NOMO-1 treated with DMSO at 0.1 percent for 48 hours (cell line): ENCODE results near the gene RNF141.
A peak's percentile ranks its signal among the peaks of the same experiment; 100 is the strongest.

ENCODE experiments used
- DNase-seq: peaks from one replicate; lab custom pipeline; 2025; ENCODE audit not compliant: unreplicated experiment; lab: John Stamatoyannopoulos, UW

Gene RNF141

DNA sequence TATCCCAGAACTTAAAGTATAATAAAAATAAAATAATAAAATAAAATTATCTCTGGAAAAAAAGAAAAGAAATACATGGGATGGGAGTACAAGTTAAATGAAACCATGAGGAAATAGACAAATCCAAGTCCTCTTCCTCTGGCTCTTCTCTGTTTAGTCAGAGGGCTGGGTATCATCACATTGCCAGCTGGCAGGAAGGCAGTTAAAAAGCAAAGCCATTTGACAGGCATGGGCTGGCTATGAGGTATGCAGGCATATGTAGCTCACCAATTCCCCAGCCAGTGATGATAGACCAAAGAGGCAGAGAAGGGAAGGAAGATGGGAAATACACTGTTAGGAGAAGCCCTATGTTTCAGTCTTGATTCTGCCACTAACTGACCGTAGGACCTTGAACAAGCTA is 21.0 kb upstream of the RNF141 start:
- DNase-seq: no peak

DNA sequence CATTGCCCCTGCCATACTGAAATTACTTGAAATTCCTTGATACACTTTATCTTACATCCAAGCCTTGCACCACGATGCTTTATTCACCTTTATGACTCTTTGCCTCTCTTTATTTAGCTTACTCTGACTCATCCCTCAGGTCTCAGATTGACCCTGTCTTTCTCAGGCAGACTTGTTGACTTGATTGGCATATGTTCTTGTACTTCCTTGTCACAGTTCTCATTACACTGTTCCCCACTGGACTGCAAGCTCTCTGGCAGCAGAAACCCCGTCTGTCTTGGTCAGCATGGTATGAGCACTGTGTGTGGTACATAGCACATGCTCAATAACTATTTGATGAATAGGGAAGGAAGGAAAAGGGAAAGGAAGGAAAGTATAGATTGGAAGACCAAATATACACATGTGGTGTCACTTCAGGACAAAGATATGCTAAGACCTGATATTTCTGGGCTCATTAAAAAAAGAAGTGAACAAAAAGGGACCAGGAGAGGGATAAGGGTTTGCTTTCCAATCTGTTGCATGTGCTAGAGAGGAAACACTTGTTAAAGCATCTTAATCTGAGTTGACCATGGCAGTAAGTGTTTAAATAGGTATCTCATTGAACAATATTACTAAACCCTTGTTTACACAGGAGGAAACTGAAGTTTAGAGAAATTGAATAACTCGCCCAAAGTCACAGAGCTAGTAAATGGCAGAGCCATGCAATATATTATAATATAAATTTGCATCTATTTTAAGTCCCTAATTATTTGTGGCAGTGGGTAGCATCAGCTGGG is 20.2 kb upstream of the RNF141 start:
- no peak for DNase-seq

DNA sequence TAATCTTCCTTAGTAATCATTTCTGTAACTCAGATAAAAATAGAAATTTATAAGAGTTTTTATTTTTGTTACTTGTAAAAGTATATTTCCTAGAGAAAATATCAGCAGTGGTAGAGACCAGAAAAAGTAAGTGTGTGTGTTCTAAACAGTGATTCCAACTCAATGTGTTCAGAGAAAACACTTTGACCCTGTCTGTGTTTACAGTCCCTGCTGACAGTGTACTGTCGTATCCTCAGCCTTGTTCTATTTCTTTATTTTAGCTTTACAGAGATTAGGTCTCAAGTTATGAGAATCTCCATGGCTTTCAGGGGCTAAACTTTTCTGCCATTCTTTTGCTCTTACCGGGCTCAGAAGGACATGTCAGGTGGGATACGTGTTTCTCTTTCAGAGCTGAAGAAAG is 17.3 kb upstream of the RNF141 start:
- DNase-seq: no peak

DNA sequence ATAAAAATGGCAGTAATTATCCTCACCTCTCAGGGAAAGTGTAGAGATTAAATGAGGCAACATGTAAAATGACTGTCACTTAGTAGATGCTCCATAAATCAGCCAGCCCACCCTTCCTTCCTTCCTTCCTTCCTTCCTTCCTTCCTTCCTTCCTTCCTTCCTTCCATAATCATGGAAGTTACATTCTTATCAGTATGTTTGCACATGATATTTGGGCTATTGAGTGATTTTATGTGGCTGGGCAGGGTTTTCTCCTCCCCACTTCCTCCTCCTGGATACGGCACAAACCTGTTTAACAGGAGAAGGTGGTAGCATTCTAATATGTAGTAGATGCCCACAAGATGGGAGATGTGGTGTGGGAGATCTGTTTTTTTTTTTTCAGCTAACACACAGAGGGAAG is 15.6 kb upstream of the RNF141 start:
- DNase-seq: no peak

DNA sequence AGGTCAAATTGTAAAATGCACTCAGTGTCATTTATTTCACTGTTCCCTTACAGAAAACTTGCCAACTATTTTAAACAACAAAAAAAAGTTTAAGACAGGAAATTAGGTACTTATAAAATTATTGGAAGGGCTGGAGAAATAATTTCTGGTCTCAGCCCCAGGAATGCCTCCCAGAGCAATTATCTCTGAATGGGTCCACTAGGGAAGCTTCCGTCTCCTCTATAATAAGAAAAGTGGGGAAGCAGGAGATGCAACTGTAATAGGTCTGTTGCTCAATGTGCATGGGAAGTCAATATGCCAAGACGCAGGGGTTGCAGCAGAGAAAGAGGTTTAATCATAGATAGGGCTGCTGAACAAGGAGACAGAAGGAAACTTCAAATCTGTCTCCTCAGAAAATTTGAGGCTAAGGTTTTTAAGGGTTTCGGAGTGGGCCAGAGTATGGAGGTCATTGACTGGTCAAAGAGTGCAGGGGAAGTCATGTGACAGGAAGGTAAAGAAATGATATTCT is 10.9 kb upstream of the RNF141 start:
- DNase-seq: no peak

DNA sequence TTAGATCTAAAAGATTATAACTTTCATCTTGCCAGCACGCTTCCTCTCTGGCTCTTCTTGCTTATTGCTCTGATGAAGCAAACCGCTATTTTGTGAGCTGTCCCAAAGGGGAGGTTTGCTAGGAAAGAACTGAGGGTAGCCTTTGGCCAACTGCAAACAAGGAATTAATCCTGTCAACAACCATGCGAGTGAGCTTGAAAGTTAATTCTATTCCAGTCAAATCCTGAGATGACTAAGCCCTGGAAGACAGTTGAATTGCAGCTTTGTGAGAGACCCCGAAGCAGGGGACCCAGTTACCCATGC is 10.3 kb upstream of the RNF141 start:
- no peak for DNase-seq

DNA sequence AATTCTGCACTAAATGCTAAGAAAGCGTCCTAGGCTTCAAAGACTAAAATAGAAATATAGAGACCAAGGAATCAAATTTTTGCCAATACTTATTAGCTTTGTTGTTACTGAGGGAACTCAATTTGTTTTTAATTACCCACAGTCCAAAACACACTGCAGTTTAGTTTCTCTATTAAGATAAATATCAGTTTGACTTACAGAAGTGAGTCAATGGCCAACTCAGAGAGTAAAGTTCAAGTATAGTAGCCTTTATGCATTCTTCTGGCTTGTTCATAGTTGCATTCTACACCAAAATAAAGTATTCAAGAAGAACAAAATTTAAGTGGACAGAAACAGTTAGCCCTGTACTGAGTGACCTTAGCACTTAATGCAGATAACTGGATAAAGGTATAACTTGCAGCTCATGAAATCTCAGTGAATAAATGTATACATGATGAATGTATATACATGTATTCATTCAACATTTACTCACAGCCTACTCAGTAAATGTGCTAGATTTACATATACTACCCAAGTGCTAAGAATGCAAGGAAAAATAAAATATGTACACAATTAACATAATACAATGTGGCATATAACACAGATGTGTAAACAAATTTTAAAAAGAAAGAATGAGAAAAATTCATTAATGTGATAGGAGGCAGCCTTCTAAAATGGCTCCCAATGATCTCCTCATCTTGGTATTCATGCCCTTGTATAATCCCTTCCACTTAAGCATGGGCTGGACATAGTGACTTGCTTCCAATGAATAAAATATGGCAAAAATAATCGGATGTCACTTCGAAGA is 9.7 kb upstream of the RNF141 start:
- no peak for DNase-seq

DNA sequence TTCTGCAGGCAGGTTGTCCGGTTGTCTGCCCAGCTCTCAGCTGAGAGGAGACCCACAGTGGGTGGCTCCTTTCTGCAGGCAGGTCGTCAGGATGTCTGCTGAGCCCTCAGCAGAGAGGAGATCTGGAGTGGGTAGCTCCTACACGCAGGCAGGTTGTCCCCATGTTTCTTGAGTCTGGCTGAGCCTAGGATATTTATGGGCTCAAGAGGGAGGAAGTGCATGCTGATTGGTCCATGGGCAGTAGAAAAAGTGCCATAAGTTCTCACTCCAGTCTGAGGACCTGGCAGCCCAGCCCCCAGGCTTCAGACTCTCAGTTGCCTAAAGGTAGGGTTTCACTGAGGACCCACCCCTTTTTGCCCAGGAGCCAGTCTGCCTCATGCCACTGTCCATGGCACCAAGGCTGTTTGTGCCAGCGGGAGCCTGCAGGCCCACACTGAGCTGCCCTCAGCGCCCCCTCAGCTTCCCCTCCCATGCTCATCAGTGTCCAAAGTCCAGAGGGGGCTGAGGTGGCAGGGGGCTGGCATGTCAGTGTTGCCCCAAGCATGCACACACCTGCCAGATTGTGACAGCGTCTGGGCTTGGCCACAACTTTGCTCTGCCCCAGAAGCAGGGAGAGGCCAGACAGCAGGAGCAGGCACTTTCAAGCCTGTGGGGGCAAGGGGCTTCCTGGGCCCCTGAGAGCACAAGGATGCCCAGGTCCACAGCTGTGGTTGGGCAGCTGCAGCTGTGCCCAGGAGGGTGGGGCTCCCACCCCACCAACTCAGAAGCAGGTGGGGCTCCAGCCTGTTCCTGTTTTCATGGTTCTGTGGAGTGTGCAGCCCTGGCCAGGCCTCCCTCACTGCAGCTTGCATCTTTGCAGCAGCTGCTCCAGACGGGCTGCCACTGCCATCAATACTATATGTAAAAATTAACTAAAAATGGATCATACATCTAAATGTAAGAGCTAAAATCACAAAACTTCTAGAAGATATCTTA is 3.8 kb upstream of the RNF141 start:
- DNase-seq: peak; percentile 71

DNA sequence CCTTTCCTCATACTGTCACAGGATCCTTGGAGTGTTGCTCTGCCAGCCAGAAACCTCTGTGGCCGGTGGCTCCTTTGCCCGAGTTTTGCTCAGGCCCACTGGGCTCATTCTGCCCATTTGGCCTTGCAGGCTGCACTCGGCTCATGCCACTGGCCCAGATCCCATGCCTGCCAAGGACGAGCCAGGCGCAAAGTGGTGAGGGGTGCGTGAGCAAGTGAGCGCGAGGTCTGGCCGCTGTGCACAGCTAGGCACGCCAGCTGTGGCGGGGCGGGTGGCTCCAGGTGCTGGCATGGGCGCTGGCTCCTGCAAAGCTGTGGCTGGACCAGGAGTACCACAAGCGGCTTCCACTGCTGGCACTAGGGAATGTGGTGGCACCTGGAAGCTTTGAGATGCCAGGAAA is 2.8 kb upstream of the RNF141 start:
- DNase-seq: no peak

DNA sequence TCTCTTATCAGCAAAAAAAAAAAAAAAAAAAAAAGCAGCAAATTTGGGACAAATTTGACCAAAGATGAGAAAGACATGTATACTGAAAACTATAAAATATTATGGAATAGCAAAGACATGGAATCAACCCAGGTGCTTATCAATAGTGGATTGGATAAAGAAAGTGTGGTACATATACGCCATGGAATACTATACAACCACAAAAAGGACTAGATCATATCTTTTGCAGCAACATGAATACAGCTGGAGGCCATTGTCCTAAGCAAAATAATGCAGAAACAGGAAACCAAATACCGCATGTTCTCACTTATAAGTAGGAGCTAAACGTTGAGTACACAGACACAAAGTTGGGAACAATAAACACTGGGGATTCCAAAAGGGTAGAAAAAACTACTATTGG is 1.8 kb upstream of the RNF141 start:
- DNase-seq: no peak

DNA sequence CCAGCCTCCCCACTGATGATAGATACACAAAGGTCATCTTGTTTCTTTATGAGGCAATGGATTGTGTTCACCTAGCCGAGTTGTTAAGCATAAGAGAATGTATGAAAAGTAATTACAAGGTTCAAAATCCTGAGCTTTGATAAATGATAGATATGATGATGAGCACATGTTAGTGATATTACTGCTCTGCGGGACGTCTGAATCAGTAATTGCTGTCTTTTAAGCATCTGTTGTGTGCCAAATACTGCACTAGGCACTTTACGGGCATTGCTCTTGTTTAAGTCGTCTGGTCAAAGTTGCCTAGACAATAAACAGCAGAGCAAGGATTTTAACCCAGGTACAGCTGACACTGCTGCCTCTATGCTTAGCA is 559 bp upstream of the RNF141 start:
- DNase-seq: no peak

DNA sequence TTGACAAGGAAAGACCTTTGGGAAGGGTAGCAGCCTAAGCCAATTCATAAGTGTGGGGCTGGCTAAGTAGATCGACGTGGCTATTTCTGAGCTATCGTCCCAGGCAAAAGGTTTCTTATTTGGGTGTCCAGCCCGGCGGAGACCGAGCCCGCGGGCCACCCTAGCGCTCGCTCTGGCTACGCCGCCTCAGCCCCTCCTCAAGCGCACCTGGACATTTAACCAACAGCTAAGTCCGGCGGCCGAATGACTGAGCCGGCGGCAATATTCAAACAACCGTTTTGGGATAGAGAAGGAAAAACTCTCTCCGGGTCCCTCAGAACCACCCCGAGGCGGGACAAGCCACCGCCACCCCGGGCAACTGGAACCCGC is 457 bp downstream of the RNF141 start:
- no peak for DNase-seq

DNA sequence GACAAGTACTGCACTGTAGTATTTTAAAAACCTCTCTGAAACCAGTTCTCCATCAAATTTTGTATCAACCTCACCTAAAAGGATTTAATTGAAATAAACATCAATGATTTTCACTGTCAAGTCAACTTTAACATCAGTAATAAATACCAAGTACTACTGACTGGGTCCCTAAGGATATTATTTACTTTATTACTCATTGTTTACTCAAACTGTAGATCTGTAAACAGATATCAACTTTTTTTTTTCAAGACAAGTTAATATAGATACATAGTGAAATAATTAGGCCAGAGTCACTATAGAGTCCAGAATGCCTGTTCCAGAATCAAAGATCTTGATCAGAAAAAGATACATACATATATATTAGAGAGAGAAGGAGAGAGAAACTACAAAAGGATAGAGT is 1.6 kb downstream of the RNF141 start:
- DNase-seq: no peak

DNA sequence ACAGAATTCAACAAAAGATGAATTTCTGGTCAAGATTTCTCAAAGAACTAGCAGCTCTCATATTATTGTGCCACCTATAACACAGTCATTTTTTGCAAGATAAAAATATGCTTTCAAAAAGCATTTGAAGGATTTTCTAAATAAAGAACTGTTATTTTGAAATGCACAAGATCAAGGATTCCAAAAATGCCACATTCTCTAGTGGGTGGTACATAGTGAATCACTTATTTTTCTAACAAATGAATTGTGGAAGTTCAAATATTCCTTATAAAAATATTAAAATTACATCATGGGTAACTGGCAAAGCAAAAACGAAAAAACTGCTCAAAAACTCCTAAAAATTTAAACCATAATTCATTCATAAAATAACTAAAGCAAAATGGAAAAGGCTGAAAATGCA is 2.1 kb downstream of the RNF141 start:
- DNase-seq: no peak

DNA sequence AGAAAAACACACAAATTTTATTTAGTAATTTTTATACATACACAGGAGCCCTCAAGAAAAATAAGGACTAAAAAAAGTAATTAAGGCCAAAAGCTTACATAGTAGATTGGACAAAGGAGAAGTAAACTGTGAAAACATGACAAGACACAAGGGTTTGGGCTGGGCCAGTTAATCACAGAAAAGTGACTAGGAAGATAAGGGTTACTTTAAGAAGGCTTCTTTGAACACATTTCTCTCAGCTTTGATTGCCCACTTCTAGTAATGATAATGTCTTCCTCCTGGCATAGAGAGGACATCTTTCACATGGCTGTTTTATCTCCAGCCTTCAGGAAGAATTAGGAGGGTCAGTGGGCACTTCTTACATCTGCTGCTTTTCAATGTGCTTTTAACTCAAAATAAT is 3.4 kb downstream of the RNF141 start:
- no peak for DNase-seq

DNA sequence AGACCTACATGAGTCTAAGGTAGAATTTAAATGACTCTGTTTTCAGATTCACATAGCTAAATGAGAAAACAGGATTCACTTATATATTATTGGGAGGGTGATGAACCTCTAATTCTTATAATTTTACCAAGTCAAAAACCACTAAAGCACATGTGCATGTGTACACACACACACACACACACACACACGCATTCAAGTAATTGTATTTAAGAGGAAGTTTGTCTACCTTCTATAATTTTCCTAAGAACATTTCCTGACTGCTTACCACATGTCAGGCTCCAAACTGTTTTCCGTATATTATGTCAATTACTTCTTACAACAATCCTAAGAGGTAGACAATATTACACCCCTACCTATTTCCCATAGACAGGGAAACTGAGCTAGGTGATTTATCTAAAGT is 6.7 kb downstream of the RNF141 start:
- DNase-seq: peak; percentile 12

DNA sequence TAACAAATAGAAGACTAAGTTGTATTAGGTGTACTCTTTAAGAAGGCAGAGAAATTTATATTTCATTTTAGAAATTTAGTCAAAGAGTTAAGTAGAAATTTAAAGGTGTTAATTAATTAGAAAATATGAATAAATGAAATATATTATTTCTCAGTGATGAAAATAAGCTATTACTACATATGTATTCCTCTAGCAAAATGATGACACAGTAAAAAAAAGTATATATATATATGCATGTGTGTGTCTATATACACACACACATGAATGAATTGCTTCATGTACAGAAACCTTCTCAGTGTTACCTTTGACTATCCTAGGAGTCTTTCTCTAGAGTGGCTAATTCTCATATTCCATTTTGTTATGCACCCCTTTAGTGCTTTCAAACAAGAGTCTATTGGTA is 7.7 kb downstream of the RNF141 start:
- DNase-seq: no peak

DNA sequence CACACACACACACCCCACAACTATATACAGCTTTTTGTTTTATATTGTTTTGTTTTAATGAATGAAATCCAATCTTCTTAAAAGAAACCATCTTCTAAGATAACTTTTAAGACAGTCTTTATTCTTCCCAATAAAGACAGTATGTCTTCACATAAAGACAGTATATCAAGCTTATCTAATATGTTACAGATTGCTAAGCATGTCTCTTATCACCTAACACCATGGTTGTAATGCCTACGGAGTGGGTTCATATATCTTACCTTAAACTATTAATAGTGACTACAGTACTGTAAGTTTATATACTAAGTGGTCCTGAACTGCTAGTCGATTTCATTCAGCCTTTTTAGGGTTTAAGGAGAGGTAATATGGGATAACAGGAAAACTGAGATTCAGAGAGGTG is 8.5 kb downstream of the RNF141 start:
- no peak for DNase-seq

DNA sequence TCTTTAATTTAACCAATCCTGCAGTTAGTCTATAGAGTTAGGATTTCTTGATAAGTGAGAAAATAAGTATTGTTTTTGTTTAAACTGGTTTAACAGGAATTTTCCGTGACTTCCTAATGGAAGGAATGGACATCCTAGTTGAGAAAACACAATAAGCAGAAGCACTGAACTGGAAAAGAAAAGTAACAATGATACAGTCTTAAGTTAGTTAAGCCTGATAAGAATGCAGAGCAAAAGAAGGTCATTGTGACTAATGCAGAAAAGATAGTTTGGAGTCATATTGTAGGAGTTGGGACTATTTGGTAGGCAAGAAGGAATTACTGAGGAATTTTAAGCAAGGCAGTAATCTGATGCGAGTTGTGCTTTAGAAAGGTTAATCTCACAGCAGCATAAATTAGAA is 11.7 kb downstream of the RNF141 start:
- DNase-seq: no peak

DNA sequence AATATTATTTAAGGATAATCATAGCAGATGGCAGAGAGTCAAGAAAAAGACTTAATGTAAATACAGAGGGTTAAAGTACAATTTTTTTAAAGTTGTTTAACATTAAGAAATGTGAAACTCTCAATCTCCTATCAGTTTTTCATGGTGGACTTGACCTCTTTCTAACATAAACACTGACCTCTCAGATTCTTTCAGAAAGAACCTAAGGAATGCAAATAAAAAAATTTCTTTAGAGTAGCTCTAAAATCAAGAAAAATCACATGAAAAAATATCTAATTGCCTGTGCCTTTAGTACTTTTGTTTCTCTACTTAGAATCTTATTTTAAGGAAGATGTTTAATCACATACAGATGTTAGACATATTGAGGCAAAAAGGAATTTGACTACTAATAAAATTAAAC is 12.9 kb downstream of the RNF141 start:
- DNase-seq: no peak
